Left colon (tissue), 2 donors: Measurements from ENCODE around the gene C1QA. TPM values are rescaled to one million over a fixed set of nuclear protein-coding genes. Genes with fewer than 3 reads are reported as not detected.
"Not testable (repeated sequence)": the region's sequence is repeated elsewhere in the genome, so short reads cannot be mapped to it uniquely, and the experiment has no call there.

ENCODE experiments used
- ATAC-seq: fragments of 200-7000 bp; cut with Tn5 transposase; one replicate; pipeline ENCODE4 v1.9.1; 2020; ENCODE audit warnings: mild to moderate bottlenecking, moderate library complexity
- DNase-seq, 2 donors: peaks; one replicate each; pipeline ENCODE4 v3.0.0-alpha.2; 2020
- intact Hi-C, 2 donors: fragments of 100-400 bp; cut with DNase I in 1 of 2; cut with micrococcal nuclease in 1 of 2; formaldehyde crosslinking; loops; one replicate each; pipeline versions ENCODE4 v1.11.2 to v1.14.0; 2022; cut with DNase I, micrococcal nuclease
- total RNA-seq, 2 donors: library from RNA; stranded (reverse); fragmentation: NEBNext Ultra II Directional; extraction: Animal tissue kit (Norgen Biotek cat#: 25700); gene quantifications; one replicate each; pipeline ENCODE4 v1.2.1, GENCODE V29; 2021
- donor health status: DM: no; HTN: no; CAD: no.
- donor health status: DM: yes; HTN: yes; CAD: no.

Gene C1QA
- total RNA-seq, 2 donors from 2014 or later = 22.8 to 129 TPM

DNA sequence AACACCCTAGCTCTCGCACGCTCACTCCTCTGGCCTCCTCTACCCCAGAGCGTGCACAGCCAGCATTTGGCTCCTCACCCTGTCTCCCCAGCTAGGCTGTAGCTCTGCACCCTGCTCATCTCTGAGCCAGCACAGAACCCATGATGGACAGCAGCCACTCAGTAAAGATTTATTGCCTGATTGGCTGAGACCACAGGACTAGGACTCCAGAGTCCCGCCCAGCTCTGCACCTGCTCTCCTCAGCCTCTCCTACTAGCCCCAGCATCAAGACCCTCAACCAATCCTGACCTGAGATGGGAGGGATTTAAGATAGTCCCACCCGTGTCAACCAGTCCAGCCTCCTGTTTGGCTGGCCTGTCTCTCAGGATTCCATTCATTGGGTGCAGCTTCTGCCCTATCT is 25.9 kb downstream of the C1QA start:
- ATAC-seq (peak; percentile 60), DNase-seq (no peak)
- intact Hi-C loops = no loop called here

DNA sequence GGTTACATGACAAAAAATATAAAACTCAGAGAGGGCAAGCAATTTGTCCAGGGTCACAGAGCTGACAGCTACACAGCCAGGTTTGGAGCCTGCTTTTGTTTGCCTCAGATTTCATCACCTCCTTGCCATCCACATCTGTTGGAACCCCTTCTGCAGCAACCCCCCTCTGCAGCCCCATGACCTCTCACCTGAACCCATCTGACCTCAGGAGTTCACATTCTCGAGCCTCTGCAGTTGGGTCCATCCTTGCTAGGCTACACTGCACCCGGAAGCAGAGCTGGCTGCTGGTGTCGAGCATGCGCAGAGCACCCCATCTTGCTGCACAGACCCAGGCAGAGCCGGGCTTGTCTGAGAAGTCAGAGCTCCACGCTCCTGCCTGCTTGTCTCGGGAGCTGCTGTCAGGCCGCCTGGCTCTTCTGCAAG is 26.6 kb downstream of the C1QA start:
- no peak for DNase-seq
- intact Hi-C loops = no loop called here
- ATAC-seq = no peak

DNA sequence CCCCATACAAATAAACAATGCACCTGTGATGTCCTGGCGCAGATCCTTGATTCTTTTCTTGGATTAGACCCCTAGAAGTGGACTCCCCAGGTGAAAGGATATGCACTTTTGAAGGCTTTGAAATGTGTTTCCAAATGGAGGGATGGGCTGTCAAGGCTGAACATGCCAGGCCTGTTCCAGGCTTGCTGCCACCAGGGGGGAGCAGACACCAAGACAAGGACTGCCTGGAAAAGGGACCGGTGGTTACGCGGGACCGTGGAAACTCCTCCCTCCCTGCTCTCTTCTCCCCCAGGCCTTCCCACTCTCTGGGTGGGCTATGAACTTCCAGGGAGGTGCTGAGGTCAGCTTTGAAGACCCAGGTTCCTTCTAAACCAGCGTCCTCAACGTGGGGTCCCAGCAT is 29.3 kb downstream of the C1QA start:
- peak in 1 of 2 donors; percentile 65 for DNase-seq
- intact Hi-C loops = no loop called here
- peak; percentile 83 for ATAC-seq

DNA sequence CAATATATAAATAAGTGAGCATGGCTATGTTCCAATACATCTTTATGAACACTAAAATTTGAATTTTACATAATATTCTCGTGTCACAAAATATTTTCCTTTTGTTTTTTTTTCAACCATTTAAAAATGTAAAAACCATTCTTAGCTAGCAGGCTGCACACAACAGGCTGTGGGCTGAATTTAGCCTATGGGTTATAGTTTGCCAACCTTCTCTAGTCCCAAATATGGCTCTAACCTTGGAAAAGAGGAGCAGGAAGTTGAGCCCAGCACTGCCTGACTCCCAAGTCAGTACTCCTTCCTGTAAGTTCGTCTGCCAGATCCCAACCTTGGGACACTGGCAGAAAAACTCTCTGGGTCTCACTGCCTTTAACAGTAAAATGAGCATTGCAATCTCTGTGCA is 30.0 kb downstream of the C1QA start:
- ATAC-seq (no peak), DNase-seq (no peak)

DNA sequence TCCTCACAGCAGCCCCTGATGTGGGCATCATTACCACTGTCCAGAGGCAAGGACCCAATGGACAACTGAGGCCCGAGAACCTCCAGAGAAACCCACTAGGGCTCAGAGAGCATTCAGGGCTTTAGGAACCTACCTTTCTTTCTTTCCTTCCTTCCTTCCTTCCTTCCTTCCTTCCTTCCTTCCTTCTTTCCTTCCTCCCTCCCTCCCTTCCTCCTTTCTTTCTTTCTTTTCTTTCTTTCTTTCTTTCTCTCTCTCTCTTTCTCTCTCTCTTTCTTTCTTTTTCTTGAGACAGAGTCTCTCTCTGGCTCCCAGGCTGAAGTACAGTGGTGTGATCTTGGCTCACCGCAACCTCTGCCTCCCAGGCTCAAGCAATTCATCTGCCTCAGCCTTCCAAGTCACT is 32.4 kb downstream of the C1QA start:
- intact Hi-C loops, DNase-seq, ATAC-seq: not testable (repeated sequence)

More for the DNA sequence above, 30.0 kb downstream of the C1QA start:
- intact Hi-C loops = no loop called here

DNA sequence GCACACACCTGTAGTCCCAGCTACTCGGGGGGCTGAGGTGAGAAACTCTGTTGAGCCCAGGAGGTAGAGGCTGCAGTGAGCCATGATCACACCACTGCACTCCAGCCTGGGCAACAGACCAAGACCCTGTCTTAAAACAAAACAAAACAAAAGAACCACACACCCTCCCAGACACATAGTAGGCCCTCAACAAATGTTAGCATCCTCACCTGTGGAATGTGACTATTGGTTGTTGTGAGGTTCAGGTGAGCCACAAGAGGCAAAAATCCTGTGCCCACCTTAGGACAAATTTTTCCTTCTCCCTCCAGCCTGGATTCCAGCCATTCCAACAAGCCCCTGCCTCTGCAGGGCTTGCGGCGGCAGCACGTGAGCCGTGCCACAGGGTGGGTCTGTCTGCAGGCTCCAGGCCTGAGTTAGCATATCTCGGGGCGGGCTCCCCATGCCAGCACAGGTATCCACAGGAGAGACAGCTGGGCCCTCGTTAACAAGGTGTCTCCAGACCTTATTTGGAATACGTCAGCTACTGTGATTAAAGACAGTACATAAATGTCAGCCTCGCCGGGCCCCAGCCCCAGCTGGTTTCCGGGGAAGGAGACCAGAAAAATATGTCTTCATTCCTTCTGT is 34.0 kb downstream of the C1QA start:
- ATAC-seq (no peak), DNase-seq (no peak)
- intact Hi-C loops = no loop called here

DNA sequence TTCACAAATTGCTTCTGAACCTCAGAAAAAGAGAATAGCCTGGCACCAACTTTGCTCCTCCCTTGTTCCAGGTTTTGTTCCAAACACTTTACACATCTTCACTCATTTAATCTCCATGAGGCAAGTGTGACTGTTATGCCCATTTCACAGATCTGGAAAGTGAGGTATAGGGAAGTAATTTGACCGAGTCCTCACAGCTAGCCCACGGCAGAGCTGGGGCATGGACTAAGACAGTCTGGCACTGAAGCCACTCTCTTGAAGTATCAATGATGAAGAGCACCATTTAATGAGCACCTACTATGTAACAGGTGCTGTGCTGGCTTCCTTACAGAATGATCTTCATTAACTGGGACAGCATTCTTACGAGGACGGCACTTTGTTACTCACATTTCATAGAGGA is 35.6 kb downstream of the C1QA start:
- intact Hi-C loops = no loop called here
- ATAC-seq = no peak
- DNase-seq = no peak

DNA sequence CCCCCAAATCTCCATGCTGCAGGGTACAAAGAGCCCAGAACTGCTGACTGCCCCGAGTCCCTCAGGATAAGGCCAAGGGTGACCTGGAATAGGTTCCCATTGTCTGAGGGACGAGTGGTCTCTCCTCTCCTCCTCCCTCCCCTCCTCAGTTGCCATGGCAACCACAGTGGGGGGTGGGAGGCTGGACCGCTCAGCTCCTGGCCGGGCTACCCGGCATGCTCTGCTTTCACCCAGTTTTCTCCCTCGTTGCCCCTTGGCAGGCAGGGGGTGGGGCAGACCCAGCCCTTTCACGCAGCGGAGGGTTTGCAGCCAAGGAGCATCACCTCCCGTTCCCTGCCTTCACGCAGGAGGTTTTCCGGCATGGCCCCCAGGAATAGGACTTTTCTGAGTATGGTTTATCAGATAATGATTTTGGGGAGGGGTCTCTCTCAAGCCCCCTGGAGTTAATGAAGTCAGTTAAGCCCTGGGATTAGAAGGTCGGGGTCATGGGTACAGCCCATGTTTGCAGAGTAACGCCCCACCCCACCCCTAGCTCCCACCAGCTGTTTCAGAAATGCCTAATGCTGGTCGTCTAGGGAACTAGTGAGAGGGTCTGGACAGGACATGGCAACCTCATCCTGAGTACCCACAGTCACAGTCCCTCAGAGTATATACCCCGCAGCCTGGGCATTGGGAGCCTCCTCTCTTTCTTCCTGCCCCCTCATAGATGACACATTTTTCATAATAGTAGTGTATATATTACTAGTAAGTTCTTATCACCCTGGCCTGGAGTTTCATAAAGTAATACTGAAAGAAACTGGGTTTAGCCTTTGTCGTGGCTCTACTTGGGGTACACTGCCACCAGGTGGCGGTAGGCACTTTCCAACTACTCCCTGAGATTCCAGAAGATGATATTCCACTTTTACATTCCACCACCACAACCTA is 37.3 kb downstream of the C1QA start:
- DNase-seq (peak in 1 of 2 donors; percentile 89), ATAC-seq (peak; percentile 70)
- intact Hi-C loops = no loop called here

DNA sequence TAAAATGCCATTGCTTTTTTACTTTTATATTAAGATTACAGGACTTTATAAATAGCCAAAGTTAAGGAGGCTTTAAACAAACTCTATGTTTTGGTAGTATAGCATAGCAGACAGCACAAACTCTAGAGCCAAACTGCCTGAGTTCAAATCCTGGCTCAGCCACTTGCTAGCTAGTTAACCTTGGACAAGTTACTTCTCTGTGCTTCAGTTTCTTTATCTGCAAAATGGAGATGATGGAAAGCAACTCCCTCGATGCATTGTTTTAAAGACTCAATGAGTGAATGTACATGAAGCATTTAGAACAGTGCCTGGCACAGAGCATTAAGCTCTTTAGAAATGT is 38.0 kb downstream of the C1QA start:
- intact Hi-C loops = no loop called here
- ATAC-seq (no peak), DNase-seq (no peak)

DNA sequence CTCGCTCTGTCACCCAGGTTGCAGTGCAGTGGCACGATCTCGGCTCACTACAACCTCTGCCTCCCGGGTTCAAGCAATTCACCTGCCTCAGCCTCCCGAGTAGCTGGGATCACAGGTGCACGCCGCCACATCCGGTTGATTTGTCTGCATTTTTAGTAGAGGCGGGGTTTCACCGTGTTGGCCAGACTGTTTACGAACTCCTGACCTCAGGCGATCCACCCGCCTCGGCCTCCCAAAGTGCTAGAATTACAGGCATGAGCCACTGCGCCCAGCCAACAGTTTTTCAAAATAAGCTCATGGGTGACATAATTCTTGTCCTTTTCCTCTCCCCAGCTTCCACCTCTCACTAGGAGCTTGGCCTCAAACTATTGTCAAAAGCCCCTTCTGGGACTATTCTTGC is 39.7 kb downstream of the C1QA start:
- DNase-seq, intact Hi-C loops, ATAC-seq: not testable (repeated sequence)

DNA sequence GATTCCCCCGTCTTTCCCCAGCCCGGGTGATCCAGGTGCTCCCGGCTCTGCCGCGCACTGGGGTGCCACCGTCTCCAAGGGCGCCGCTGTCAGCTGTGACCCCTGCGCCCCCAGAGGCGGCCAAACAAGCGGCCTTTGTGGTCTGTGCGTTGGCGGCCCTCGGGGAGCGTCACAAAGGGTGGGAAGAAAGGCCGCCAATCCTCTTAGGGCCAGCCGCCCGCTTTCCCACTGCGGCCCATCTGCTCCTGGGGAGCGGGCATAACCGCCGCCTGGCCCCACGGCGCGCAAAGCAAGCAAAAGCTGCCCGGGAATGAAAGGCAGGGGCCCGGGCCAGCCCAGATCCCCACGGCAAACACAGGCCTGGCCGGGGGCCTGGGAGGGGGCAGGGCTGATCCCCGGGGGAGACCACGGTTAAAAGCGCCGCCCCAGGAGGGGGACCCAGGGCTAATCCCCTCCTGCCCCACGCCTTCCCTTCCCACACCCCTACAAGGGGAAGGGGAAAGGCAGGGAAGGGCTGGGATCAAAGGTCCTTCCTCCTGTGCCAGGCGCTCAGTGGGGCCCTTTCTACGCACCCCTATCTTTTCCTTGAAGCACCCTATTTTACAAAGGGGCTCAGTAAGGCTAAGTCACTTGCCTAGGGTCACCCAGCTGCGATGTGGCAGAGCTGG is 40.6 kb downstream of the C1QA start:
- intact Hi-C loops = no loop called here
- ATAC-seq (peak; percentile 52), DNase-seq (peak in 1 of 2 donors; percentile 31)

DNA sequence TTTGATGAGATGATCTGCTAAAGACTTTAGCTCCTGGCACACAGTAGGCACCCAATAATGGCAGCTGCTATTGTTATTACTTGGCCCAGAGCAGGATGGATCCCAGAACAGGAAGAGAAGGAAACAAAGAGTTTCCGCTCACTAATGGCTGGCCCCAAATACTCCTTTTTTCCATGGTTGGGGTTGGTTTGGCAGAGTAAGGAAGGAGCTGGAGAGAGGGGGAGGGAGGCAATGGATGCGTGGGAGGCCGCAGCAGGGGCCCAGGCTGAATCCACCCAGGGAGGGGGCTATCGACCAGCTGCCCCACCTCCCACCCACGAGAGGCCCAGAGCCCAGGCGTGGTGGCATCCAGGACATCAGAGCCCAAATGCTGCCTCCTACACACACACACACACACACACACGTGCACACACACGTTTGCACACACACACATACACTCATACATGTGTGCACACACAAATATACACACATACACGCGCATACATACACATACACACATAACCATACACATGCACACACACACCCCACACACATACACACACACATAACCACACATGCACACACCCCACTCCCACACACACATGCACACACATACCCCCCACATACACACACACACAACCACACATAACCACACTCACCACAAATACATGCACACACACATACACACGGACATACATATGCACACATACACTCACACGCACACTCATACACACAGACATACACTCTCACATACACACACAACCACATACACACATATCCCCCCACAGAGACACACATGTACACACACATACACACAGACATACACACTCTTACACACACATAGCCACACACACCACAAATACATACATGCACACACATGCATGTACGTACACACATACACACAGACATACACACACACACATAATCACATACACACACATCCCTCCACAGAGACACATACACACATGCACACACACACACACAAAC is 41.8 kb downstream of the C1QA start:
- intact Hi-C loops = no loop called here
- ATAC-seq = no peak
- no peak for DNase-seq

DNA sequence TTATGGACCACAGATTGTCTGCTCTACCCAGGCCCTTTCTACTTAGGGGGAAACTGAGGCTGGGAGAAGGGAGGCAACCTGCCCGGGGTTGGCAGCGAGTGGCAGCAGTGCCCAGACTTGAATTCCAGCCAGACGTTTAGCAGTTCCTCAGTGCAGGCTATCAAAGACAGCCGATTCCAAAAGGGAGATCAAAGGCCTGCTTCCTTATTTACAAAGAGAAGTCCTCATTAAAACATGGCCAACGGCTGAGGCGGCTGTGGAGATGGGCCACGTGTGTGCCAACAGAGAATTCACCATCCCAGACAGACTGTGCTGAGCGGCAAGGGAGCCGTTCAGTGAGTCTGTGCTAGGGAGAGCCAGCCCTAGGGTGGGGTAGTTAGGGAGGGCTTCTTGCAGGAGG is 44.3 kb downstream of the C1QA start:
- intact Hi-C loops = no loop called here
- peak; percentile 64 to 79 for DNase-seq
- ATAC-seq = peak; percentile 85

DNA sequence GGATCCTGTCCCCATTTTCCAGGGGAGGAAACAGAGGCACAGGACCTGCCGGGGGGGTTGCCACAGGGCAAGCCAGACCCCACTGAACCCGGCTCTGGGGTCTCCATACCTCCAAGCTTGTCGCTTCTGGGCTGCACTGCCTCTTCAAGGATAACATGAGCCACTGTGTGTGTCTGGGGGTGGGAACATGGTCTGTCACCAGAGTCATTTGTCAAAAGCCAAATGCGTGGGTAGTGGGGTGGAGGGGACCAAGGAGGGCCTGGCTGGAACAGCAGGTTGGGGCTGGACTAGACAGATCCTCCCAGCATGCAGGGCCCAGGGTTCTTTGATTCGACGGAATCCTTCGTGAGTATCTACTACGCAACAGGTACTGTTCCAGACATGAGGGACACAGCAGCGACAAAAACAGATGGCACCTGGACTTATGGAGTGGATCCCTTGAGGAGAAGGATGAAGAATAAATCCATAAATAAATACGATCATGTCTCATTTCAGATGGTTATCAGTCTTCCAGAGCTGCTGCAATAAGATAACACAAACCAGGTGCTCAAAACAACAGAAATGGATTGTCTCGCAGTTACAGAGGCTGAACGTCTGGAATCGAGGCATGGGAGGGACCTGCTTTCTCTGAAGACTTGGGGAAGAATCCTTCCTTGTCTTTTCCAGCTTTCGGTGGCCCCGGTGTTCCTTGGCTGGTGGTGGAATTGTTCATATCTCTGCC is 45.3 kb downstream of the C1QA start:
- intact Hi-C loops = no loop called here
- no peak for ATAC-seq
- no peak for DNase-seq

DNA sequence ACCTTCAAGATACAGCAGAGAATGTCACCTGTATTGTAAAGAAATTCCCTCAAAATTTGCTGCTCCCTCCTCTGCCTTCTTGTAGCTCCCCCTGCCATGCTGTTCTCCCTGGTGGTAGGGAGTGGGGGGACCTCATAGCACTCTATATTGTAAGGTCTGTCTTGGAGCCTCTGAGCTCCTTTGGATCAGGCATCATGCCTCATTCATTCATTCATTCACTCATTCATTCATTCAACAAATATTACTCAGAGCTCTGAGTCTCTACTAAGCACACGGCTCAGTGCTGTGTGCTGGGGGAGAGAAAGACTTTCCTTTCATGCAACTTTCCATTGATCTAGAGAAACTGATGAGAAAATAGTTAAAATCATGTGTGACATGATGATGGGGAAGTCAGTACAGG is 47.1 kb downstream of the C1QA start:
- no peak for ATAC-seq
- DNase-seq = no peak
- intact Hi-C loops = no loop called here

DNA sequence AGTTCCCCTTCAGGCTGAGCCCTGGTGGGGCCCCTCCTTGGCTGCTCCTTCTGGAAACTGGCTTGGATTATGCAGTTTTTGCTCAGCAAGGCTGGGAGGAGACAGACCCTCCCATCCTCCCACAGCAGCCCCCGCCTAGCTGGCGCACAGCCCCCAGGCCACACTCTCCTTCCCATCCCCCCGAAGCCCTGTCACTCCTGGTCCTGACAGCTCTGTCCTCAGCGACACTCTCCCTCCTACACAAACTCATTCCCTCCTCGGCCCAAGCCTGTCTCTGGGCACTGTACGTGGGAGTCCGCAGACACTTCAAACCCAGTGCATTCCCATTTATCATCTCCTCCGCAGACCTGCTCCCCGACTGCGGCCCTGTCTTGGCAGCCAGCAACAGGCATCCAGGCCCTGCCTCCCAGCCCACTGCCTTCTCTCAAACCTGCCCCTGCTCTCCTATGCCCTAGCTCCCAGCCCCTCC is 49.2 kb downstream of the C1QA start:
- intact Hi-C loops = no loop called here
- ATAC-seq (no peak), DNase-seq (no peak)

DNA sequence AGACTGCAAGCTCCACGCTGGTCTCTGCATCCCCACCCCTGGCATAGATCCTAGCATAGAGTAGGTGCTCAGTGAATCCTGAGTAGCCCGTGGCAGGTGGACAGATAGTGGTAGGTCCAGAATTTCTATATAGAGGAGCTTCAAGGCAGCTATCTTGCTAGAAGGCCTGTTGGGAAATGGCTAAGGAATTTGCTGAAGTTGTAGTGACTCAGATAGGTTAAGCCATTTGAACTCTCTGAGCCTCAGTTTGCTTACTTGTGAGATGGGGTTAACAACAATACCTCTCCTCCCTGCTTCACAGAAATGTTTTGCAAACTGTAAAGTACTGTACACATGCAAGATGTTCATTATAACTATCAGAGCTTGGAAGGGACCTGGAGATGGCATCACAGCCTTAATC is 50.8 kb downstream of the C1QA start:
- intact Hi-C loops = no loop called here
- DNase-seq (no peak), ATAC-seq (no peak)

DNA sequence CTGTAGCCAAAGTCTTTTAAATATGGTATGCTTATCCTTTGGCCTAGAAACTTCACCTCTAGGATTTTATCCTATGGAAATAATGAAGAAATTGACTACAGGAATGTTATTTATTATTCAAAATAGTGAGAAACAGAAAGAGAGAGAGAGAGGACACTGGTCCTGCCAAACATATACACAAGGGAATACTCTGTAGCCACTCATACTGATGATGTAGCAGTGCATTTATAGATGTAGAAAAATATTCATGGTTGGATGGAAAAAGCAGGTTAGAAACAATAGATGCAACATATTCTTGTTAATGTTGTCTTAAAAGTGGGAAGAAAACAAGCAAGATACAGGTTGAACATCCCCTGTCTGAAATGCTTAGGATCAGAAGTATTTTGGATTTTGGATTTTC is 52.0 kb downstream of the C1QA start:
- intact Hi-C loops = no loop called here
- DNase-seq (no peak), ATAC-seq (no peak)
